Heart left ventricle (tissue), 16 donors: Measurements from ENCODE around the gene MEX3C. TPM values are rescaled to one million over a fixed set of nuclear protein-coding genes. Genes with fewer than 3 reads are reported as not detected.

Source experiments
- ATAC-seq, 4 donors: fragments of 200-7000 bp; cut with Tn5 transposase; one replicate each; pipeline ENCODE4 v1.9.1; 2020 to 2022; ENCODE audit warnings: moderate library complexity in 4 of 4, mild to moderate bottlenecking in 3 of 4, moderate number of reproducible peaks in 1 of 4
- DNase-seq, 5 donors: peaks; one replicate each; pipeline ENCODE4 v3.0.0-alpha.2; 2020
- H3K27ac ChIP-seq, 12 donors: fragments of 200-600 bp; sonication (generic) in 4 of 12; one replicate each; pipeline versions ENCODE4 v1.5.0 to v1.8.0; 2016 to 2022; ENCODE audit warnings: mild to moderate bottlenecking in 2 of 12
- H3K27me3 ChIP-seq, 9 donors: fragments of 200-600 bp; sonication (generic) in 2 of 9; one replicate each; pipeline versions ENCODE4 v1.5.1 to v1.8.0; 2016 to 2022; ENCODE audit warnings: mild to moderate bottlenecking in 3 of 9
- H3K36me3 ChIP-seq, 9 donors: fragments of 200-600 bp; sonication (generic) in 2 of 9; one replicate each; pipeline versions ENCODE4 v1.5.0 to v1.8.0; 2018 to 2022; ENCODE audit warnings: mild to moderate bottlenecking in 2 of 9
- H3K4me1 ChIP-seq, 12 donors: fragments of 200-600 bp; sonication (generic) in 4 of 12; one replicate each; pipeline versions ENCODE4 v1.5.0 to v1.8.0; 2016 to 2022; ENCODE audit warnings: mild to moderate bottlenecking in 3 of 12
- H3K4me3 ChIP-seq, 12 donors: fragments of 200-600 bp; sonication (generic) in 4 of 12; one replicate each; pipeline versions ENCODE4 v1.5.0 to v1.8.0; 2017 to 2022; ENCODE audit warnings: mild to moderate bottlenecking in 9 of 12, moderate library complexity in 4 of 12
- H3K9me3 ChIP-seq, 12 donors: fragments of 200-600 bp; sonication (generic) in 4 of 12; one replicate each; pipeline versions ENCODE4 v1.5.0 to v1.8.0; 2016 to 2022; ENCODE audit warnings: mild to moderate bottlenecking in 1 of 12
- POLR2A ChIP-seq, 2 donors: fragments of 450-650 bp; IDR thresholded peaks; one replicate each; pipeline ENCODE4 v1.6.1; 2017; ENCODE audit warnings: antibody characterized with exemption in 2 of 2, mild to moderate bottlenecking in 2 of 2, moderate library complexity in 2 of 2
- WGBS, 4 donors: extraction: QIAGEN DNeasy Blood & Tissue Kit in 2 of 4; methylation state at CpG; one replicate each; pipeline versions ENCODE4 v1.1.5 to v1.1.7; 2013 to 2018; 5-methylcytosine and 5-hydroxymethylcytosine counted together
- intact Hi-C, 10 donors: fragments of 100-400 bp; cut with DNase I; formaldehyde crosslinking; loops; one replicate each; pipeline versions ENCODE4 v1.11.1 to v1.14.2; 2022
- polyA plus RNA-seq, 2 donors: library from polyadenylated mRNA; stranded (reverse); fragments of 200-250 nt; gene quantifications; one replicate each; pipeline ENCODE4 v1.2.3, GENCODE V29; 2013
- total RNA-seq, 9 donors: library from RNA; depleted of rRNA in 2 of 9; stranded (reverse); fragments of >200 nt in 2 of 9; fragmentation: NEBNext Ultra II Directional in 3 of 9; extraction: Animal tissue kit (Norgen Biotek cat#: 25700) in 3 of 9; gene quantifications; one replicate each; pipeline versions ENCODE4 v1.1.0 to v1.2.4, GENCODE V29; 2016 to 2023
- TF ChIP-seq, protein P1 (sequence below), 12 donors: fragments of 200-600 bp; sonication (generic) in 4 of 12; IDR thresholded peaks; one replicate each; pipeline versions ENCODE4 v1.5.0 to v1.8.0; 2018 to 2022; ENCODE audit warnings: antibody characterized with exemption in 12 of 12, mild to moderate bottlenecking in 5 of 12
- donor health status: ischemic (EF 13 %, LVEDD 7.1; RV severe dilation, severe dysfunction).
- donor health status: healthy with polysubstance abuse.
- donor health status: DM: no; HTN: yes; CAD: no.
- donor health status: DM: no; HTN: no; CAD: no.
- donor health status: ischemic (EF 25% LVEDD 6.9; RV normal size, moderate dysfunction).
- donor health status: ischemic (EF 25% LVEDD 5.7; RV mildly dilated, moderate dysfunction).
- donor health status: healthy.
- donor health status: DM: yes; HTN: yes; CAD: no.
- donor health status: ischemic (EF 35%, LVEDD 5.7; RV mildly dilated, moderate dysfunction).
- donor health status: nonischemic (EF 11% LVEDD 7.7; RV severe dilation, severe dysfunction).
- donor health status: DM: yes; HTN: yes; CAD: no.
- donor health status: PGD.
- donor health status: ischemic (EF 29% LVEDD 5.4; RV normal size, mild dysfunction).
- donor health status: nonischemic (EF 23%, LVEDD 6.1; RV moderate dilation, normal function).

MEX3C gene
- total and polyA plus RNA-seq, 11 donors, result 6.2 to 28.2 (median 20.6) TPM

DNA sequence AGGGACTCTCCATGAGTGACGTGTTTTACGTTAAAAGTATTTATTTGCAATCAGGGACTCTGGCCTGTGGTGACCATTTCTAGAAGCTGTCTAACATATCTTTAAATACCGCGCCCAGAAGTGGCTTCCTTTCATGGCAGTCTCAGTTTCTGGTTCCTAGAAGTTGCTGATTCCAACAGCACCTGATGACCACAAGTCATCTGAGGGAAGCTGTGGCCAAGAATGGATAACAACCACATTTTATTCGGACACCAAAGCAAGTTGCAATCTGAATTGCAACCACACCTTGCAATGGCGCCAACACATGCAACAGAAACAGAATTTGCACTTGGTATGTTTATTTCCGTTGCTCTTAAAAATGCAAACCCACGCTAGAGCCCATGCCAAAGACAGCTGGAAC lies 33.1 kb downstream of the MEX3C start:
- H3K27me3 ChIP-seq, result no peaks in the 10 kb centered on the region
- WGBS, 4 donors, result 81 to 96% (median 90%) methylated on average over 8 of the region's 8 CpGs
- no peaks in the 10 kb centered on the region for H3K9me3 ChIP-seq
- H3K4me1 ChIP-seq, result peaks cover 0 to 5% (median 0%) of the 10 kb centered on the region in 12 donors
- TF ChIP-seq, protein P1, sequence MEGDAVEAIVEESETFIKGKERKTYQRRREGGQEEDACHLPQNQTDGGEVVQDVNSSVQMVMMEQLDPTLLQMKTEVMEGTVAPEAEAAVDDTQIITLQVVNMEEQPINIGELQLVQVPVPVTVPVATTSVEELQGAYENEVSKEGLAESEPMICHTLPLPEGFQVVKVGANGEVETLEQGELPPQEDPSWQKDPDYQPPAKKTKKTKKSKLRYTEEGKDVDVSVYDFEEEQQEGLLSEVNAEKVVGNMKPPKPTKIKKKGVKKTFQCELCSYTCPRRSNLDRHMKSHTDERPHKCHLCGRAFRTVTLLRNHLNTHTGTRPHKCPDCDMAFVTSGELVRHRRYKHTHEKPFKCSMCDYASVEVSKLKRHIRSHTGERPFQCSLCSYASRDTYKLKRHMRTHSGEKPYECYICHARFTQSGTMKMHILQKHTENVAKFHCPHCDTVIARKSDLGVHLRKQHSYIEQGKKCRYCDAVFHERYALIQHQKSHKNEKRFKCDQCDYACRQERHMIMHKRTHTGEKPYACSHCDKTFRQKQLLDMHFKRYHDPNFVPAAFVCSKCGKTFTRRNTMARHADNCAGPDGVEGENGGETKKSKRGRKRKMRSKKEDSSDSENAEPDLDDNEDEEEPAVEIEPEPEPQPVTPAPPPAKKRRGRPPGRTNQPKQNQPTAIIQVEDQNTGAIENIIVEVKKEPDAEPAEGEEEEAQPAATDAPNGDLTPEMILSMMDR (IDR thresholded peaks at IDR 0.05), result no peak
- H3K27ac ChIP-seq, result no peak overlapping the region
- no peaks in the 10 kb centered on the region for H3K36me3 ChIP-seq
- no peak overlapping the region for H3K4me3 ChIP-seq
- no peak for DNase-seq
- intact Hi-C loops, result no loop called here
- ATAC-seq, result no peak

DNA sequence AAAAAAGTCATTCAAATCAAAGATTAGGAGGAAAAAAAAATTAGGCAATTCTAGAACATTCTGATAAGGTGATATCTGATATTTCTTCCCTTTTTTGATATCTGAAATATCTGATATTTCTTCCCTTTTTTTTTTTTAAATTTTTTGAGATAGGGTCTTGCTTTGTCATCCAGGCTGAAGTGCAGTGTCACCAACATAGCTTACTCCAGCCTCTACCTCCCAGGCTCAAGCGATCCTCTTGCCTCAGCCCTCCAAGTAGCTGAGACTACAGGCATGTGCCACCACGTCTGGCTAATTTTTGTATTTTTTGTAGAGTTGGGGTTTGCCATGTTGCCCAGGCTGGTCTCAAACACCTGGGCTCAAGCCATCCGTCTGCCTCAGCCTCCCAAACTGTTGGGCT lies 33.9 kb downstream of the MEX3C start:
- Histone ChIP-seq H3K4me3 (no peak overlapping the region), H3K27ac (no peak overlapping the region), H3K36me3 (no peaks in the 10 kb centered on the region), H3K9me3 (no peaks in the 10 kb centered on the region), H3K4me1 (peaks cover 0 to 4% (median 0%) of the 10 kb centered on the region in 12 donors), H3K27me3 (no peaks in the 10 kb centered on the region)
- 89 to 95% (median 94%) methylated on average over 3 of the region's 3 CpGs for WGBS, 4 donors
- TF ChIP-seq, protein P1 (IDR thresholded peaks at IDR 0.05), result no peak
- TF ChIP-seq POLR2A (IDR thresholded peaks at IDR 0.05), result no peak
- intact Hi-C loops, result no loop called here
- no peak for ATAC-seq
- no peak for DNase-seq

DNA sequence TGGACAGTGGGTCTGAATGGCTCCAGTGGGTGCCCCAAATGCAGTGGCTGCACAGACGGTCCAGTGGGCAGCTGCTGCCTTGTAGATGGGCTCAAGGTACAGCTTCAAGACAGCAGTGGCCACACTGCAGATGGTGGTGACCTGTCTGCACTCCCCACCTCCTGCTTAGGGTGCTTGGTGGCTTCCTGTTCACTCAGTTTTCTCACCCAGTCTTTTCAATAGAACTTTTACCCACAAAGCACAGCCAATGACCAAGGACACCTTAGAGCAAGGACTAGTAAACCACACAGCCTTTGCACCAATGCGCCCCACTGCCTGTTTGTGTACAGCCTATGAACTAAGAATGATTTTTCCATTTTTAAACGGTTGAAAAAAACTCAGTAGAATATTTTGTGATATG lies 34.9 kb downstream of the MEX3C start:
- no peaks in the 10 kb centered on the region for H3K9me3 ChIP-seq
- H3K4me3 ChIP-seq, result no peak overlapping the region
- intact Hi-C loops, result no loop called here
- no peaks in the 10 kb centered on the region for H3K27me3 ChIP-seq
- TF ChIP-seq POLR2A (IDR thresholded peaks at IDR 0.05), result no peak
- TF ChIP-seq, protein P1 (IDR thresholded peaks at IDR 0.05), result no peak
- DNase-seq, result no peak
- H3K27ac ChIP-seq, result no peak overlapping the region
- no peaks in the 10 kb centered on the region for H3K36me3 ChIP-seq
- no peak for ATAC-seq
- H3K4me1 ChIP-seq, result peaks cover 0 to 4% (median 0%) of the 10 kb centered on the region in 12 donors
- 73 to 82% (median 78%) methylated on average over 3 of the region's 3 CpGs for WGBS, 4 donors

DNA sequence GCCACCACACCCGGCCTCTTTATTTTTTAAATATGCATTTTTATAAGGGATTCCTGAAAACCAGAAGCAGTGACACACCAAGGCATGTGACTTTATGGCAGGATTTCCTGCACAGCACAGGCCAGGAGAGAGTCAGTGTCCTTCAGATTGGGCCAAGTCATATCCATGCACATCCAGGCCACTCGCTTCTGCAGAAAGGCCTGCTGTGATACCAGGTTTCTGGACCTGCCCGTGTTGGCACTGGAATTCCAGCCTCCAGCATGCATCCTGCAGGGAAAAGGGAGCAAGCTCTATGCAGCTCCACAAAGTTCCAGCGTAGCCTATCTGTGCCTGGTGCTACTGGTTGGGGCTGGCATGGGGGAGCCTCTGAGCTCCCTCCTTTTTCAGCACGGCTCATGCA lies 36.8 kb downstream of the MEX3C start:
- 86 to 95% (median 94%) methylated on average over 5 of the region's 5 CpGs for WGBS, 4 donors

More for the DNA sequence above, 36.8 kb downstream of the MEX3C start:
- TF ChIP-seq, protein P1 (IDR thresholded peaks at IDR 0.05), result no peak
- TF ChIP-seq POLR2A (IDR thresholded peaks at IDR 0.05), result no peak
- intact Hi-C loops, result no loop called here
- DNase-seq (no peak), ATAC-seq (no peak)
- Histone ChIP-seq H3K27me3 (no peaks in the 10 kb centered on the region), H3K4me1 (peaks cover 0 to 4% (median 0%) of the 10 kb centered on the region in 12 donors), H3K36me3 (no peaks in the 10 kb centered on the region), H3K4me3 (no peak overlapping the region), H3K27ac (no peak overlapping the region), H3K9me3 (no peaks in the 10 kb centered on the region)
